Measurements from ENCODE around the gene CIB2. TPM values are rescaled to one million over a fixed set of nuclear protein-coding genes. Genes with fewer than 3 reads are reported as not detected.

Gene CIB2
- total and polyA plus RNA-seq, 2 experiments from 2014 or later = 40.5 to 48.9 TPM

DNA sequence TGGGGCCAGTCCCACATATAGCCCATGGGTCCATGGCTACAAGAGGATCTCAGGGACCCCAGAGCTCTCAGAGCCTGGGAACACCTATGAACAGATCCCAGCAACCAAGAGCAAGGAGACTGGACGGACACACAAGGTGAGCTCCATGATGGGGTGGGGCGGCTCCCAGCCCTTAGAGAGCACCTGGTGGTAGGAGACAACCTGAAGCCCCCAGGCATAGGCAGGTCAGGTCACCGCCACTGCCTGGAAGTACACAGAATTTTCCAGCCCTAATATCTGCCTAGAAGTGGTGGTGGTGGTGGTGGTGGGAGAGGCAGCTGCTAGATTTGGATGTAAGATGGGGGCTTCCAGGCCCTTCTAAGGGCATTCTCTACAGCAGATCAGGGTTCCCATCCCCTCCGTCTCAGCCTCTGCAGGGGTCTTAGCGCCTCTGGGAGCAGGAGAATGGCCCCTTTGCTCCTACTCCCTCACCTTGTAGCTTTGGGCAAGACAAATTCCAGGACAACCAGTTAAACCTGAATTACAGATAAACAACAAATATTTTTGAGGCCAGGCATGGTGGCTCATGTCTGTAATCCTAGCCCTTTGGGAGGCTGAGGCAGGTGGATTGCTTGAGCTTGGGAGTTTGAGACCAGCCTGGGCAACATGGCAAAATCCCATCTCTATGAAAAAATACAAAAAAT lies 29.7 kb downstream of the CIB2 start:
- 92% methylated on average over 5 of the region's 5 CpGs for WGBS (ENCODE audit: low lambda C conversion rate, missing lambda C conversion rate)

GRCh38 chr15:78100886-78101285 lies 30.4 kb downstream of the CIB2 start:
- no peaks in the 10 kb centered on the region for H3K36me3 ChIP-seq (replicated peaks; ENCODE audit: insufficient read depth, low read depth)
- 92% methylated on average over 2 of the region's 2 CpGs for WGBS (ENCODE audit: low lambda C conversion rate, missing lambda C conversion rate)
- H3K27me3 ChIP-seq = no peaks in the 10 kb centered on the region
- no peak for TF ChIP-seq EZH2 (IDR thresholded peaks at IDR 0.05; ENCODE audit: borderline replicate concordance)
- no peak for TF ChIP-seq CTCF (IDR thresholded peaks at IDR 0.05; ENCODE audit: poor library complexity)
- TF ChIP-seq EZH2phosphoT487 (IDR thresholded peaks at IDR 0.05; ENCODE audit: low read depth, severe bottlenecking, unreplicated experiment) = no peak
- no peaks in the 10 kb centered on the region for H3K79me2 ChIP-seq
- H3K4me2 ChIP-seq = no peak overlapping the region
- H3K4me3 ChIP-seq = no peak overlapping the region
- H4K20me1 ChIP-seq (ENCODE audit: insufficient read depth, poor library complexity, severe bottlenecking) = no peaks in the 10 kb centered on the region
- no peaks in the 10 kb centered on the region for H3K4me1 ChIP-seq (ENCODE audit: insufficient read depth)
- no peaks in the 10 kb centered on the region for H3K9me3 ChIP-seq (ENCODE audit: low read depth)
- H2AFZ ChIP-seq = no peak overlapping the region
- no peaks in the 10 kb centered on the region for H3K9me2 ChIP-seq (replicated peaks; ENCODE audit: insufficient read depth)
- no peak overlapping the region for H3K27ac ChIP-seq
- no peak for DNase-seq (ENCODE audit: low spot score)

More for the DNA sequence above, 29.7 kb downstream of the CIB2 start:
- Histone ChIP-seq H3K27me3 (no peaks in the 10 kb centered on the region), H3K79me2 (no peaks in the 10 kb centered on the region), H3K36me3 (replicated peaks; ENCODE audit: insufficient read depth, low read depth) (no peaks in the 10 kb centered on the region), H4K20me1 (ENCODE audit: insufficient read depth, poor library complexity, severe bottlenecking) (no peaks in the 10 kb centered on the region), H3K4me2 (no peak overlapping the region), H2AFZ (no peak overlapping the region), H3K9me2 (replicated peaks; ENCODE audit: insufficient read depth) (no peaks in the 10 kb centered on the region), H3K9me3 (ENCODE audit: low read depth) (no peaks in the 10 kb centered on the region), H3K4me3 (no peak overlapping the region), H3K4me1 (ENCODE audit: insufficient read depth) (no peaks in the 10 kb centered on the region), H3K27ac (no peak overlapping the region)
- TF ChIP-seq EZH2 (IDR thresholded peaks at IDR 0.05; ENCODE audit: borderline replicate concordance) (no peak), CTCF (IDR thresholded peaks at IDR 0.05; ENCODE audit: poor library complexity) (no peak), EZH2phosphoT487 (IDR thresholded peaks at IDR 0.05; ENCODE audit: low read depth, severe bottlenecking, unreplicated experiment) (no peak)
- no peak for DNase-seq (ENCODE audit: low spot score)

DNA sequence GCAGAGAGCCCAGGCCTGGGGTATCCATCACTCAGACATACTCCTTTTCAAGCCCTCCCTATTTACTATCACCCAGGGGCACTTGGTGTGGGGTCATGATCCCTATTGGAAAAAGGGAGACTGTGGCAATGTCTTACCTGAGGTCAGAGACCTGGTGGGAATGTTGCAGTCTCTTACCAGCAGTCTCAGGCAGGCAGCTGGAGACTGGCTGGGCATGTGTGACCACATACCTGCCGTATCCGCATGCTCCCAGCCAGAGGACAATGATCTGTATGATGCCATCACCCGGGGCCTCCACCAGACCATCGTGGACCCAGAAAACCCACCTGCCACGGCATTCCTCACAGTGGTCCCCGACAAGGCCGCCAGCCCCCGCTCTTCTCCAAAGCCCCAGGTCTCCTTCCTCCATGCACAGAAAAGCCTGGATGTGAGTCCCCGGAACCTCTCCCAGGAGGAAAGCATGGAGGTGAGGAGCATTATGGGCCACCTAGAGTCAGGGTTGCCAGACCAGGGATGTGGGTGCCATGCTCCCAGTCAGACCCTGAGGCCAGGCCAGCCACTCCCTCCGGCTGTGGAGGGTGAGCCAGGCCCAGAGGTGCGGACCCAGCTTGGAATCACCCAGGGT lies 33.0 kb downstream of the CIB2 start:
- H3K4me1 ChIP-seq (ENCODE audit: insufficient read depth) = peaks cover 5% of the 10 kb centered on the region
- no peaks in the 10 kb centered on the region for H3K36me3 ChIP-seq (replicated peaks; ENCODE audit: insufficient read depth, low read depth)
- H3K27ac ChIP-seq = no peak overlapping the region
- WGBS (ENCODE audit: low lambda C conversion rate, missing lambda C conversion rate) = 90% methylated on average over 11 of the region's 11 CpGs
- no peak overlapping the region for H3K4me2 ChIP-seq
- no peaks in the 10 kb centered on the region for H3K9me2 ChIP-seq (replicated peaks; ENCODE audit: insufficient read depth)
- H3K9me3 ChIP-seq (ENCODE audit: low read depth) = no peaks in the 10 kb centered on the region
- no peak overlapping the region for H3K4me3 ChIP-seq
- H3K27me3 ChIP-seq = no peaks in the 10 kb centered on the region
- no peak overlapping the region for H2AFZ ChIP-seq
- no peak for DNase-seq (ENCODE audit: low spot score)
- no peaks in the 10 kb centered on the region for H3K79me2 ChIP-seq
- TF ChIP-seq CTCF (IDR thresholded peaks at IDR 0.05; ENCODE audit: poor library complexity) (no peak), EZH2phosphoT487 (IDR thresholded peaks at IDR 0.05; ENCODE audit: low read depth, severe bottlenecking, unreplicated experiment) (no peak), EZH2 (IDR thresholded peaks at IDR 0.05; ENCODE audit: borderline replicate concordance) (no peak)
- H4K20me1 ChIP-seq (ENCODE audit: insufficient read depth, poor library complexity, severe bottlenecking) = no peaks in the 10 kb centered on the region
